HEK293 (cell line): Measurements from ENCODE around the gene NUP88.

Source experiments
- CTCF ChIA-PET: fragments of 350-600 bp; formaldehyde crosslinking; extraction: SDS; loops from one replicate; lab custom pipeline; 2021; ENCODE audit warnings: antibody characterized with exemption; lab: Yijun Ruan, JAX
- POLR2A ChIA-PET: fragments of 300-600 bp; formaldehyde crosslinking; extraction: SDS; loops from one replicate; lab custom pipeline; 2020; ENCODE audit warnings: antibody characterized with exemption, inconsistent platforms; lab: Yijun Ruan, JAX
- H3K27ac ChIP-seq: fragments of 200-500 bp; sonication (Bioruptor generic); 2 replicates; pipeline ENCODE4 v1.5.1; 2014; ENCODE audit warnings: low read depth, low read length, control low read depth, inconsistent platforms; ENCODE audit errors: extremely low read depth
- H3K36me3 ChIP-seq, 2 experiments: fragments of 200-500 bp in 1 of 2; sonication (Bioruptor generic) in 1 of 2; 1 replicate in 1 of 2; 2 replicates in 1 of 2; pipeline ENCODE4 v1.5.1; 2014 to 2017; ENCODE audit warnings: inconsistent platforms in 2 of 2, low read length in 2 of 2; ENCODE audit not compliant: control insufficient read depth in 2 of 2, insufficient read depth in 1 of 2
- H3K4me1 ChIP-seq: fragments of 200-500 bp; sonication (Bioruptor generic); 2 replicates; pipeline ENCODE4 v1.5.1; 2014; ENCODE audit warnings: mild to moderate bottlenecking, low read length, inconsistent platforms; ENCODE audit not compliant: control insufficient read depth, insufficient read depth
- H3K4me3 ChIP-seq: 2 replicates; pipeline ENCODE4 v1.5.1; 2011; ENCODE audit warnings: low read depth, mild to moderate bottlenecking, control low read depth, low read length, moderate library complexity
- H3K9me3 ChIP-seq: fragments of 200-500 bp; sonication (Bioruptor generic); 2 replicates; pipeline ENCODE4 v1.5.1; 2014; ENCODE audit warnings: low read depth, low read length, inconsistent platforms; ENCODE audit not compliant: control insufficient read depth, insufficient read depth
- BCL11B ChIP-seq: fragments of 450-650 bp; formaldehyde crosslinking; IDR thresholded peaks from 2 replicates; pipeline ENCODE4 v1.5.1; 2016; ENCODE audit warnings: low read depth, missing biosample characterization, missing genetic modification characterization
- HOXA7 ChIP-seq: sonication (generic); formaldehyde crosslinking; IDR thresholded peaks from 2 replicates; pipeline ENCODE4 v1.8.1; 2022; ENCODE audit warnings: missing genetic modification reagents, borderline replicate concordance
- KLF9 ChIP-seq: fragments of 450-650 bp; formaldehyde crosslinking; IDR thresholded peaks from 2 replicates; pipeline ENCODE4 v1.5.1; 2016; ENCODE audit warnings: missing biosample characterization, missing genetic modification characterization, low read depth
- ZFP3 ChIP-seq: fragments of 450-650 bp; formaldehyde crosslinking; IDR thresholded peaks from 2 replicates; pipeline ENCODE4 v1.5.1; 2016; ENCODE audit warnings: low read depth, missing biosample characterization, missing genetic modification characterization
- ZNF10 ChIP-seq: fragments of 450-650 bp; formaldehyde crosslinking; IDR thresholded peaks from 2 replicates; pipeline ENCODE4 v1.5.1; 2017; ENCODE audit warnings: missing biosample characterization, missing genetic modification characterization
- ZNF157 ChIP-seq: fragments of 450-650 bp; formaldehyde crosslinking; IDR thresholded peaks from 2 replicates; pipeline ENCODE4 v1.5.1; 2016; ENCODE audit warnings: missing biosample characterization, missing genetic modification characterization
- ZNF239 ChIP-seq: fragments of 450-650 bp; formaldehyde crosslinking; IDR thresholded peaks from 2 replicates; pipeline ENCODE4 v1.5.1; 2016; ENCODE audit warnings: missing biosample characterization, missing genetic modification characterization
- ZNF248 ChIP-seq: fragments of 450-650 bp; formaldehyde crosslinking; IDR thresholded peaks from 2 replicates; pipeline ENCODE4 v1.5.1; 2017; ENCODE audit warnings: missing biosample characterization, missing genetic modification characterization
- ZNF366 ChIP-seq: fragments of 450-650 bp; formaldehyde crosslinking; conservative IDR thresholded peaks from 2 replicates; pipeline ENCODE4 v1.5.1; 2016; ENCODE audit warnings: missing biosample characterization, missing genetic modification characterization
- ZNF426 ChIP-seq: fragments of 450-650 bp; formaldehyde crosslinking; IDR thresholded peaks from 2 replicates; pipeline ENCODE4 v1.5.1; 2017; ENCODE audit warnings: missing biosample characterization, missing genetic modification characterization, mild to moderate bottlenecking, inconsistent platforms, moderate library complexity
- ZNF571 ChIP-seq: fragments of 450-650 bp; formaldehyde crosslinking; IDR thresholded peaks from 2 replicates; pipeline ENCODE4 v1.5.0; 2017; ENCODE audit warnings: missing biosample characterization, missing genetic modification characterization
- ZNF660 ChIP-seq: fragments of 450-650 bp; IDR thresholded peaks from 2 replicates; pipeline ENCODE4 v1.5.1; 2018; ENCODE audit warnings: missing biosample characterization, mild to moderate bottlenecking, missing genetic modification characterization
- TF ChIP-seq, protein P1 (sequence below): fragments of 450-650 bp; formaldehyde crosslinking; IDR thresholded peaks from 2 replicates; pipeline ENCODE4 v1.5.1; 2017; ENCODE audit warnings: missing biosample characterization, missing genetic modification characterization
- TF ChIP-seq, protein P2 (sequence below): fragments of 450-650 bp; formaldehyde crosslinking; IDR thresholded peaks from 2 replicates; pipeline ENCODE4 v1.5.0; 2017; ENCODE audit warnings: missing biosample characterization, missing genetic modification characterization, borderline replicate concordance
- TF ChIP-seq, protein P3 (sequence below): fragments of 450-650 bp; formaldehyde crosslinking; optimal IDR thresholded peaks from 2 replicates; pipeline ENCODE3; 2016; ENCODE audit warnings: missing biosample characterization, mild to moderate bottlenecking, missing genetic modification characterization
- TF ChIP-seq, protein P4 (sequence below): fragments of 450-650 bp; formaldehyde crosslinking; IDR thresholded peaks from 2 replicates; pipeline ENCODE4 v1.5.1; 2017; ENCODE audit warnings: missing biosample characterization, mild to moderate bottlenecking, missing genetic modification characterization, moderate library complexity
- TF ChIP-seq, protein P5 (sequence below): fragments of 450-650 bp; formaldehyde crosslinking; IDR thresholded peaks from 2 replicates; pipeline ENCODE4 v1.5.1; 2016; ENCODE audit warnings: missing biosample characterization, missing genetic modification characterization
- TF ChIP-seq, protein P6 (sequence below): fragments of 450-650 bp; formaldehyde crosslinking; conservative IDR thresholded peaks from 2 replicates; pipeline ENCODE4 v1.5.1; 2016; ENCODE audit warnings: low read depth, missing biosample characterization, missing genetic modification characterization

NUP88 gene

DNA sequence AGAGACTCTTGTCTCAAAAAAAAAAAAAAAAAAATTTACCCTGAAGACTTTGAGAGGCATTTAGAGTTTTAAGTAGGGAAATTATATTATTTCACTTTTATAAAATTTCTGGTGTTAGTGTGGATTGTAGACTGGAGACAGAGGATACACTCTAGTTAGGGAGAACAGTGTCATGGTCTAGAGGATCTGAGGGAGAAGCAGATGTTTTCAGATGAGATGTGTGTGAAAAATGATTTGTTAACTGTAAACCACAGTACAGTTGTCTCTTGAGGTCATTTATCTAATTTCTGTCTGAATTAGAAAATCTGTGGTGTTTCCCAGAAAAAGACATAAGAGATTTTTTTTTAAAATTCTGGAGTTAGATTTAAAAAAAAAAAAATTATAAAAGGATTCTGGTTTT lies 54.8 kb downstream of the NUP88 start (continued):
- TF ChIP-seq, protein P1, sequence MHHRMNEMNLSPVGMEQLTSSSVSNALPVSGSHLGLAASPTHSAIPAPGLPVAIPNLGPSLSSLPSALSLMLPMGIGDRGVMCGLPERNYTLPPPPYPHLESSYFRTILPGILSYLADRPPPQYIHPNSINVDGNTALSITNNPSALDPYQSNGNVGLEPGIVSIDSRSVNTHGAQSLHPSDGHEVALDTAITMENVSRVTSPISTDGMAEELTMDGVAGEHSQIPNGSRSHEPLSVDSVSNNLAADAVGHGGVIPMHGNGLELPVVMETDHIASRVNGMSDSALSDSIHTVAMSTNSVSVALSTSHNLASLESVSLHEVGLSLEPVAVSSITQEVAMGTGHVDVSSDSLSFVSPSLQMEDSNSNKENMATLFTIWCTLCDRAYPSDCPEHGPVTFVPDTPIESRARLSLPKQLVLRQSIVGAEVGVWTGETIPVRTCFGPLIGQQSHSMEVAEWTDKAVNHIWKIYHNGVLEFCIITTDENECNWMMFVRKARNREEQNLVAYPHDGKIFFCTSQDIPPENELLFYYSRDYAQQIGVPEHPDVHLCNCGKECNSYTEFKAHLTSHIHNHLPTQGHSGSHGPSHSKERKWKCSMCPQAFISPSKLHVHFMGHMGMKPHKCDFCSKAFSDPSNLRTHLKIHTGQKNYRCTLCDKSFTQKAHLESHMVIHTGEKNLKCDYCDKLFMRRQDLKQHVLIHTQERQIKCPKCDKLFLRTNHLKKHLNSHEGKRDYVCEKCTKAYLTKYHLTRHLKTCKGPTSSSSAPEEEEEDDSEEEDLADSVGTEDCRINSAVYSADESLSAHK (tag by site-specific recombination) = no peak
- TF ChIP-seq ZNF426 (tag by site-specific recombination) (no peak), BCL11B (tag by site-specific recombination) (no peak), ZNF10 (tag by site-specific recombination) (no peak)

DNA sequence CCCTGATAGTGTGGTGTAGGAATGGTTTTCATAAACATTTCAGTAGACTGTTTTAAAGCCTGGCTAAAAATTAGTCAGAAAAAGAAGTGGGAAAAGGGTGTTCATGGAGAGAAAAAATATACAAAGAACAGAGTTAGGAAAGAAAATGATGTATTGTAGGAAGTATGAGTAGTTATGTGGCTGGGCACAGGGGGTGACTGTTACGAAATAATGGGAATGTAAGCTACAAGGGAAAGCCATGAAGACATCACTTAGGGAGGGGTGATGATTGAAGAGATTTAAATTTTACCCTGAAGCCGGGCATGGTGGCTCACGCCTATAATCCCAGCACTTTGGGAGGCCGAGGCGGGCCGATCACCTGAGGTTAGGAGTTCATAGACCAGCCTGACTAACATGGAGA lies 55.3 kb downstream of the NUP88 start:
- peaks cover 66 to 70% of the 10 kb centered on the region in 2 experiments for H3K36me3 ChIP-seq
- ChIA-PET CTCF (interaction anchor here (0.6 to 0.7 kb wide), 2 partner anchors 912 to 1253 kb away, joined by 3 read pairs; no protein-coding TSS in a partner anchor), POLR2A (interaction anchor here (0.7 kb wide), 1 partner anchor 80 kb away, joined by 4 read pairs; no protein-coding TSS in a partner anchor)
- H3K4me3 ChIP-seq = no peak overlapping the region
- H3K27ac ChIP-seq = no peak overlapping the region
- no peaks in the 10 kb centered on the region for H3K9me3 ChIP-seq
- no peaks in the 10 kb centered on the region for H3K4me1 ChIP-seq
- TF ChIP-seq, protein P2, sequence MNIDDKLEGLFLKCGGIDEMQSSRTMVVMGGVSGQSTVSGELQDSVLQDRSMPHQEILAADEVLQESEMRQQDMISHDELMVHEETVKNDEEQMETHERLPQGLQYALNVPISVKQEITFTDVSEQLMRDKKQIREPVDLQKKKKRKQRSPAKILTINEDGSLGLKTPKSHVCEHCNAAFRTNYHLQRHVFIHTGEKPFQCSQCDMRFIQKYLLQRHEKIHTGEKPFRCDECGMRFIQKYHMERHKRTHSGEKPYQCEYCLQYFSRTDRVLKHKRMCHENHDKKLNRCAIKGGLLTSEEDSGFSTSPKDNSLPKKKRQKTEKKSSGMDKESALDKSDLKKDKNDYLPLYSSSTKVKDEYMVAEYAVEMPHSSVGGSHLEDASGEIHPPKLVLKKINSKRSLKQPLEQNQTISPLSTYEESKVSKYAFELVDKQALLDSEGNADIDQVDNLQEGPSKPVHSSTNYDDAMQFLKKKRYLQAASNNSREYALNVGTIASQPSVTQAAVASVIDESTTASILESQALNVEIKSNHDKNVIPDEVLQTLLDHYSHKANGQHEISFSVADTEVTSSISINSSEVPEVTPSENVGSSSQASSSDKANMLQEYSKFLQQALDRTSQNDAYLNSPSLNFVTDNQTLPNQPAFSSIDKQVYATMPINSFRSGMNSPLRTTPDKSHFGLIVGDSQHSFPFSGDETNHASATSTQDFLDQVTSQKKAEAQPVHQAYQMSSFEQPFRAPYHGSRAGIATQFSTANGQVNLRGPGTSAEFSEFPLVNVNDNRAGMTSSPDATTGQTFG = no peak
- no peak for TF ChIP-seq KLF9 (tag by site-specific recombination)
- TF ChIP-seq, protein P3, sequence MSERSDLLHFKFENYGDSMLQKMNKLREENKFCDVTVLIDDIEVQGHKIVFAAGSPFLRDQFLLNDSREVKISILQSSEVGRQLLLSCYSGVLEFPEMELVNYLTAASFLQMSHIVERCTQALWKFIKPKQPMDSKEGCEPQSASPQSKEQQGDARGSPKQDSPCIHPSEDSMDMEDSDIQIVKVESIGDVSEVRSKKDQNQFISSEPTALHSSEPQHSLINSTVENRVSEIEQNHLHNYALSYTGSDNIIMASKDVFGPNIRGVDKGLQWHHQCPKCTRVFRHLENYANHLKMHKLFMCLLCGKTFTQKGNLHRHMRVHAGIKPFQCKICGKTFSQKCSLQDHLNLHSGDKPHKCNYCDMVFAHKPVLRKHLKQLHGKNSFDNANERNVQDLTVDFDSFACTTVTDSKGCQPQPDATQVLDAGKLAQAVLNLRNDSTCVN (tag by site-specific recombination) = no peak
- TF ChIP-seq, protein P4, sequence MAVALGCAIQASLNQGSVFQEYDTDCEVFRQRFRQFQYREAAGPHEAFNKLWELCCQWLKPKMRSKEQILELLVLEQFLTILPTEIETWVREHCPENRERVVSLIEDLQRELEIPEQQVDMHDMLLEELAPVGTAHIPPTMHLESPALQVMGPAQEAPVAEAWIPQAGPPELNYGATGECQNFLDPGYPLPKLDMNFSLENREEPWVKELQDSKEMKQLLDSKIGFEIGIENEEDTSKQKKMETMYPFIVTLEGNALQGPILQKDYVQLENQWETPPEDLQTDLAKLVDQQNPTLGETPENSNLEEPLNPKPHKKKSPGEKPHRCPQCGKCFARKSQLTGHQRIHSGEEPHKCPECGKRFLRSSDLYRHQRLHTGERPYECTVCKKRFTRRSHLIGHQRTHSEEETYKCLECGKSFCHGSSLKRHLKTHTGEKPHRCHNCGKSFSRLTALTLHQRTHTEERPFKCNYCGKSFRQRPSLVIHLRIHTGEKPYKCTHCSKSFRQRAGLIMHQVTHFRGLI (tag by site-specific recombination) = no peak
- no peak for TF ChIP-seq ZNF239 (tag by site-specific recombination)
- no peak for TF ChIP-seq ZNF157 (tag by site-specific recombination)
- TF ChIP-seq HOXA7 (CRISPR knock-in tag) = no peak
- no peak for TF ChIP-seq ZNF366 (tag by site-specific recombination)
- no peak for TF ChIP-seq ZFP3 (tag by site-specific recombination)
- TF ChIP-seq ZNF248 (tag by site-specific recombination) = no peak
- TF ChIP-seq ZNF660 (tag by site-specific recombination) = no peak
- TF ChIP-seq ZNF571 (tag by site-specific recombination) = no peak
- TF ChIP-seq, protein P5, sequence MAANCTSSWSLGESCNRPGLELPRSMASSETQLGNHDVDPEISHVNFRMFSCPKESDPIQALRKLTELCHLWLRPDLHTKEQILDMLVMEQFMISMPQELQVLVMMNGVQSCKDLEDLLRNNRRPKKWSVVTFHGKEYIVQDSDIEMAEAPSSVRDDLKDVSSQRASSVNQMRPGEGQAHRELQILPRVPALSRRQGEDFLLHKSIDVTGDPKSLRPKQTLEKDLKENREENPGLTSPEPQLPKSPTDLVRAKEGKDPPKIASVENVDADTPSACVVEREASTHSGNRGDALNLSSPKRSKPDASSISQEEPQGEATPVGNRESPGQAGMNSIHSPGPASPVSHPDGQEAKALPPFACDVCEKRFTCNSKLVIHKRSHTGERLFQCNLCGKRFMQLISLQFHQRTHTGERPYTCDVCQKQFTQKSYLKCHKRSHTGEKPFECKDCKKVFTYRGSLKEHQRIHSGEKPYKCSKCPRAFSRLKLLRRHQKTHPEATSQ (tag by site-specific recombination) = no peak
- TF ChIP-seq, protein P1 (tag by site-specific recombination) = no peak
- TF ChIP-seq, protein P6, sequence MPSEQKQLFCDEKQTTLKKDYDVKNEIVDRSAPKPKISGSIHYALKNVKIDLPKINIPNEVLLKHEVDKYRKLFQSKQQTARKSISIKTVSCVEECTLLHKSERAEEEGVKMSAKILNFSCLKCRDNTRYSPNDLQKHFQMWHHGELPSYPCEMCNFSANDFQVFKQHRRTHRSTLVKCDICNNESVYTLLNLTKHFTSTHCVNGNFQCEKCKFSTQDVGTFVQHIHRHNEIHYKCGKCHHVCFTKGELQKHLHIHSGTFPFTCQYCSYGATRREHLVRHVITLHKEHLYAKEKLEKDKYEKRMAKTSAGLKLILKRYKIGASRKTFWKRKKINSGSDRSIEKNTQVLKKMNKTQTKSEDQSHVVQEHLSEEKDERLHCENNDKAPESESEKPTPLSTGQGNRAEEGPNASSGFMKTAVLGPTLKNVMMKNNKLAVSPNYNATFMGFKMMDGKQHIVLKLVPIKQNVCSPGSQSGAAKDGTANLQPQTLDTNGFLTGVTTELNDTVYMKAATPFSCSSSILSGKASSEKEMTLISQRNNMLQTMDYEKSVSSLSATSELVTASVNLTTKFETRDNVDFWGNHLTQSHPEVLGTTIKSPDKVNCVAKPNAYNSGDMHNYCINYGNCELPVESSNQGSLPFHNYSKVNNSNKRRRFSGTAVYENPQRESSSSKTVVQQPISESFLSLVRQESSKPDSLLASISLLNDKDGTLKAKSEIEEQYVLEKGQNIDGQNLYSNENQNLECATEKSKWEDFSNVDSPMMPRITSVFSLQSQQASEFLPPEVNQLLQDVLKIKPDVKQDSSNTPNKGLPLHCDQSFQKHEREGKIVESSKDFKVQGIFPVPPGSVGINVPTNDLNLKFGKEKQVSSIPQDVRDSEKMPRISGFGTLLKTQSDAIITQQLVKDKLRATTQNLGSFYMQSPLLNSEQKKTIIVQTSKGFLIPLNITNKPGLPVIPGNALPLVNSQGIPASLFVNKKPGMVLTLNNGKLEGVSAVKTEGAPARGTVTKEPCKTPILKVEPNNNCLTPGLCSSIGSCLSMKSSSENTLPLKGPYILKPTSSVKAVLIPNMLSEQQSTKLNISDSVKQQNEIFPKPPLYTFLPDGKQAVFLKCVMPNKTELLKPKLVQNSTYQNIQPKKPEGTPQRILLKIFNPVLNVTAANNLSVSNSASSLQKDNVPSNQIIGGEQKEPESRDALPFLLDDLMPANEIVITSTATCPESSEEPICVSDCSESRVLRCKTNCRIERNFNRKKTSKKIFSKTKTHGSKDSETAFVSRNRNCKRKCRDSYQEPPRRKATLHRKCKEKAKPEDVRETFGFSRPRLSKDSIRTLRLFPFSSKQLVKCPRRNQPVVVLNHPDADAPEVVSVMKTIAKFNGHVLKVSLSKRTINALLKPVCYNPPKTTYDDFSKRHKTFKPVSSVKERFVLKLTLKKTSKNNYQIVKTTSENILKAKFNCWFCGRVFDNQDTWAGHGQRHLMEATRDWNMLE = no peak
